ENCODE data around the gene PIGU.
"Not testable (repeated sequence)": the region's sequence is repeated elsewhere in the genome, so short reads cannot be mapped to it uniquely, and the experiment has no call there.

GRCh38 chr20:34713944-34714515, 37.1 kb upstream of the PIGU start:
- TF ChIP-seq HNRNPL (IDR thresholded peaks at IDR 0.05; ENCODE audit: low read depth, low read length); JUNB (CRISPR knock-in tag; IDR thresholded peaks at IDR 0.05; ENCODE audit: borderline replicate concordance); AFF4 (CRISPR knock-in tag; IDR thresholded peaks at IDR 0.05); SATB2 (CRISPR knock-in tag; IDR thresholded peaks at IDR 0.05); CEBPB (IDR thresholded peaks at IDR 0.05; ENCODE audit: borderline replicate concordance, low read depth, low read length); RFX5 (IDR thresholded peaks at IDR 0.05; ENCODE audit: low read depth, low read length); ZNF550 (CRISPR knock-in tag; IDR thresholded peaks at IDR 0.05; ENCODE audit: borderline replicate concordance); ZNF354B (CRISPR knock-in tag; IDR thresholded peaks at IDR 0.05); GLI4 (CRISPR knock-in tag; IDR thresholded peaks at IDR 0.05; ENCODE audit: borderline replicate concordance); ZNF543 (CRISPR knock-in tag; IDR thresholded peaks at IDR 0.05): not testable (repeated sequence)
- TF ChIP-seq, protein P1, sequence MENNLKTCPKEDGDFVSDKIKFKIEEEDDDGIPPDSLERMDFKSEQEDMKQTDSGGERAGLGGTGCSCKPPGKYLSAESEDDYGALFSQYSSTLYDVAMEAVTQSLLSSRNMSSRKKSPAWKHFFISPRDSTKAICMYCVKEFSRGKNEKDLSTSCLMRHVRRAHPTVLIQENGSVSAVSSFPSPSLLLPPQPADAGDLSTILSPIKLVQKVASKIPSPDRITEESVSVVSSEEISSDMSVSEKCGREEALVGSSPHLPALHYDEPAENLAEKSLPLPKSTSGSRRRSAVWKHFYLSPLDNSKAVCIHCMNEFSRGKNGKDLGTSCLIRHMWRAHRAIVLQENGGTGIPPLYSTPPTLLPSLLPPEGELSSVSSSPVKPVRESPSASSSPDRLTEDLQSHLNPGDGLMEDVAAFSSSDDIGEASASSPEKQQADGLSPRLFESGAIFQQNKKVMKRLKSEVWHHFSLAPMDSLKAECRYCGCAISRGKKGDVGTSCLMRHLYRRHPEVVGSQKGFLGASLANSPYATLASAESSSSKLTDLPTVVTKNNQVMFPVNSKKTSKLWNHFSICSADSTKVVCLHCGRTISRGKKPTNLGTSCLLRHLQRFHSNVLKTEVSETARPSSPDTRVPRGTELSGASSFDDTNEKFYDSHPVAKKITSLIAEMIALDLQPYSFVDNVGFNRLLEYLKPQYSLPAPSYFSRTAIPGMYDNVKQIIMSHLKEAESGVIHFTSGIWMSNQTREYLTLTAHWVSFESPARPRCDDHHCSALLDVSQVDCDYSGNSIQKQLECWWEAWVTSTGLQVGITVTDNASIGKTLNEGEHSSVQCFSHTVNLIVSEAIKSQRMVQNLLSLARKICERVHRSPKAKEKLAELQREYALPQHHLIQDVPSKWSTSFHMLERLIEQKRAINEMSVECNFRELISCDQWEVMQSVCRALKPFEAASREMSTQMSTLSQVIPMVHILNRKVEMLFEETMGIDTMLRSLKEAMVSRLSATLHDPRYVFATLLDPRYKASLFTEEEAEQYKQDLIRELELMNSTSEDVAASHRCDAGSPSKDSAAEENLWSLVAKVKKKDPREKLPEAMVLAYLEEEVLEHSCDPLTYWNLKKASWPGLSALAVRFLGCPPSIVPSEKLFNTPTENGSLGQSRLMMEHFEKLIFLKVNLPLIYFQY (CRISPR knock-in tag; IDR thresholded peaks at IDR 0.05; ENCODE audit: borderline replicate concordance), result not testable (repeated sequence)
- TF ChIP-seq MAFF (IDR thresholded peaks at IDR 0.05; ENCODE audit: low read depth, low read length), result 0 out of 2 replicates have a peak, but pooled peaks have one; percentile 32
